ENCODE measurements around the gene MIEN1. TPM values are rescaled to one million over a fixed set of nuclear protein-coding genes. Genes with fewer than 3 reads are reported as not detected.
"Not testable (repeated sequence)": the region's sequence is repeated elsewhere in the genome, so short reads cannot be mapped to it uniquely, and the experiment has no call there.

MIEN1 gene, protein sequence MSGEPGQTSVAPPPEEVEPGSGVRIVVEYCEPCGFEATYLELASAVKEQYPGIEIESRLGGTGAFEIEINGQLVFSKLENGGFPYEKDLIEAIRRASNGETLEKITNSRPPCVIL
- 91.9 and 99.5 TPM in 2 replicates for total RNA-seq (2014; rRNA removed; shearing (Covaris generic))

- DNase-seq (ENCODE audit: low spot score) = peak; percentile 54
Observed at GRCh38 chr17:39730095-39730921, at the start of gene MIEN1. MIEN1 (minus strand) TSS chr17:39730532; CDS start chr17:39730495, 37 bp downstream.

DNA sequence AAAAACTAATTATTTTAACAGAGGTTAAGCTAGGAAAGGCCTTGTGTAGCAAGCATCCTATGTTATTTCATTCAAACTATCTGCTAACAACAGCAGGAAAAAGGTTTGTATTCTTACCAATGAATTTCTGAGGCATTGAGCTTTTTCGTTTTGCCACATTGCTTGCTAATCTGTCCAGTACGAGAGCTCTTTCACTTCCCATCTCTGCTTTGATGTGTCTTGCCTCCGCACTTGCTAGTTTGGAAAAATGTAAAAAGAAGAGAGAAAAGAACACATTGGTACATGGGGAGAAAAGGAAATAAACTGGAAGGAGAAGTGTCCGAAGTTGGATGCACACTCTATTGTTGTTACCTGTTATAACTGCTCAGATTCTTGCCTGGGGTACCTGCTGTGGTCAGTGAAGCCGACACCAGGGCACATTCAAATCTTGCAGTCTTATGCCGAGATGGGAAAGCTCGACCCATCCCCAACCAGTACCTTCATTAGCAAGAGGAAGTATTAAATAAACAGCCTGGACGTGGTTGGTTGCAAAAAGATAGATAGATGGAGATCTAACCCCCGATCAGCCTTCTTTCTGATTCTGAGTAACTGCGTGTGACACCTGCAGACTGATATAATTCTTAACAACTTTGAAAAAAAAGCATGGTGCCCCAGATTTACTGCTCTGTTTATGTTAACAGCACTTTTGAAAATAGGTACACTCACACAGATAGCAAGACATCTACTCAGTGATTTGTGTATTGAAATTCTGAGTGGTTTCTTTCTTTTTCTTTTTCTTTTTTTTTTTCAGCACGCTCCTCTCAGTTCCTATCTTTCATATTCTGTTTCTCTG, 47.4 kb upstream of the MIEN1 start:
- DNase-seq (ENCODE audit: low spot score) = no peak

GRCh38 chr17:39776252-39776651, 45.9 kb upstream of the MIEN1 start:
- no peak for DNase-seq (ENCODE audit: low spot score)

GRCh38 chr17:39775031-39775430, 44.7 kb upstream of the MIEN1 start:
- DNase-seq (ENCODE audit: low spot score) = no peak

GRCh38 chr17:39774047-39774446, 43.7 kb upstream of the MIEN1 start:
- DNase-seq (ENCODE audit: low spot score) = no peak

DNA sequence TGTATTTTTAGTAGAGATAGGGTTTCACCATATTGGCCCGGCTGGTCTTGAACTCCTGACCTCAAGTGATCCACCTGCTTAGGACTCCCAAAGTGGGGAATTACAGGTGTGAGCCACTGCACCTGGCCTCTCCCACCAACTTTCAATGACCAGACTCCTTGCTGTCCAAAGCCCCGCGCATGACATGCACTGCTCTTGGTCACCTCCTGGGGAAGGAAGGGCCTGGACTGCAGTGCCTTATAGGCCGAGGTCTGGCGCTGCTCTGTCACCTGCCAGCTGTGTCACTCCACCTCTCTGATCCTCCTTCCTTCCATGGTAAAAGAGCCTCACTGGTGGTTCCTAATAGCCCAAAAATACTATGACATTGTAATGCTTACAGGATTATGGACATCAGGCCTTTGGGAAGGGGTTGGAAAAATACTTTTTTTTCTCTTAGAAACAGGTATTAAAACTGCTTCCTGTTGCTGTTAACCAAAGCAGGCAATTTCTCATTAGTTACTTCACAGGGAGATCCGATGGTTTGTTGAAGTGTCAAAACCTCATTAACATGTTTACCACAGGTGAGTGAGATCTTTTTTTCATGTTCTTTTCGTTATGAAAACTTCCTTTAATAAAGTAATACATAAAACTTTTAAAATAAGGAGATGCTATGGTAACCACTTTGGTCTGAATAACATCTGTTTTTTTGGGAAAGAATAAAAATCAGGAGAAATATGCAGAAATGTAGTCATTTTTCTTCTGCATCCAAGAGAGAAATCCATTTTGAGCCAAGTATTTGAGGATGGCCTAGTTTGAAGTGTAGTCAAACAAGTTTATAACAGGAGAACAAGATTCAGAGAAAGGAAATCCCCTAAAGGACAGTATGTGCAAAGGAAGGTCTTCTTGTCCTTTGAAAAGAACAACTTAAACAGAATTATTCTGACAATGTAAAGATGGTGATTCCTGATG, 42.9 kb upstream of the MIEN1 start:
- DNase-seq (ENCODE audit: low spot score) = no peak

- no peak for DNase-seq (ENCODE audit: low spot score)
Observed at GRCh38 chr17:39772415-39772814, 42.1 kb upstream of the MIEN1 start.

- DNase-seq (ENCODE audit: low spot score) = peak; percentile 89
Observed at GRCh38 chr17:39769974-39770587, 39.7 kb upstream of the MIEN1 start.

GRCh38 chr17:39767147-39767546, 36.8 kb upstream of the MIEN1 start:
- DNase-seq (ENCODE audit: low spot score) = no peak

GRCh38 chr17:39765766-39766165, 35.4 kb upstream of the MIEN1 start:
- DNase-seq (ENCODE audit: low spot score) = no peak

- no peak for DNase-seq (ENCODE audit: low spot score)
Observed at GRCh38 chr17:39765175-39765574, 34.8 kb upstream of the MIEN1 start.

GRCh38 chr17:39764171-39764570, 33.8 kb upstream of the MIEN1 start:
- DNase-seq (ENCODE audit: low spot score) = not testable (repeated sequence)

GRCh38 chr17:39763051-39763820, 32.9 kb upstream of the MIEN1 start:
- no peak for DNase-seq (ENCODE audit: low spot score)

DNA sequence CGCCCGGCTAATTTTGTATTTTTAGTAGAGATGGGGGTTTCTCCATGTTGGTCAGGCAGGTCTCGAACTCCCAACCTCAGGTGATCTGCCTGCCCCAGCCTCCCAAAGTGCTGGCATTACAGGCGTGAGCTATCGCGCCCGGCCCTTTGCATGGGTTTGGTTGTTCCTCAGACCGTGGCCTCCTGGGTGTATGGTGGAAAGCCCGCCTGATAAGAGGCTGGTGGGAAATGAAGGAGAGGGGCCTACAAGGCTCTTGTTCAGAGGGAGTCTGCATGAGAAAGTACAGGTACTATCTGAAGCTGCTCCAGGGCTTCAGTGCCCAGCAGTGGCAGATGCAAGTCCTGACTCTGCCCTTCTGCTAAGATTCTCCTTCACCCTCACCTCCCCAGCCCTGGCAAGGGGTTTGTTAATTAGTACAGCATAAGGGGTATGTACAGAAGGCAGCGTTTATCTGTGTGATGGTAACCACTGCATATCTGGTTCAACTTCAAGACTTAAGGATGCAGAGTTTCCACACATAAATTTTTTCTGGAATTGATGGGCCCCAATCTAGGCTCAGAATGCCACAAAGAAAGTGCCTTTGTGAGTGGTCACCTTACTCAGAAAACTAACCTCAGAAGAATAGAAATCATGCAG, 31.6 kb upstream of the MIEN1 start:
- no peak for DNase-seq (ENCODE audit: low spot score)

DNA sequence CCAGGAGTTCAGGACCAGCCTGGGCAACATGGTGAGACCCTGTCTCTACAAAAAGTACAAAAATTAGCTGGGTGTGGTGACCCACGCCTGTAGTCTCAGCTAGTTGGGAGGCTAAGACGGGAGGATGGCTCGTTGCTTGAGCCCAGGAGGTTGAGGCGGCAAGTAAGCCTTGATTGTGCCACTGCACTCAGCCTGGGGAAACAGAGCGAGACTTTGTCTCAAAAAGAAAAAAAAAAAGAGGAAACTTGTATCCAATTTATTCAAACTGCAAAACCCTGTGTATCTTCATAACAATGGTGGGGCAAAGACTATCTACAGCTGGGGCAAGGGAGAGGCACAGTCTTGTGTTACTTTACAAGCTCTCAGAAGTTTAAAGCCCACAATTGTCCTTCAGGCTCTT, 28.9 kb upstream of the MIEN1 start:
- no peak for DNase-seq (ENCODE audit: low spot score)

DNA sequence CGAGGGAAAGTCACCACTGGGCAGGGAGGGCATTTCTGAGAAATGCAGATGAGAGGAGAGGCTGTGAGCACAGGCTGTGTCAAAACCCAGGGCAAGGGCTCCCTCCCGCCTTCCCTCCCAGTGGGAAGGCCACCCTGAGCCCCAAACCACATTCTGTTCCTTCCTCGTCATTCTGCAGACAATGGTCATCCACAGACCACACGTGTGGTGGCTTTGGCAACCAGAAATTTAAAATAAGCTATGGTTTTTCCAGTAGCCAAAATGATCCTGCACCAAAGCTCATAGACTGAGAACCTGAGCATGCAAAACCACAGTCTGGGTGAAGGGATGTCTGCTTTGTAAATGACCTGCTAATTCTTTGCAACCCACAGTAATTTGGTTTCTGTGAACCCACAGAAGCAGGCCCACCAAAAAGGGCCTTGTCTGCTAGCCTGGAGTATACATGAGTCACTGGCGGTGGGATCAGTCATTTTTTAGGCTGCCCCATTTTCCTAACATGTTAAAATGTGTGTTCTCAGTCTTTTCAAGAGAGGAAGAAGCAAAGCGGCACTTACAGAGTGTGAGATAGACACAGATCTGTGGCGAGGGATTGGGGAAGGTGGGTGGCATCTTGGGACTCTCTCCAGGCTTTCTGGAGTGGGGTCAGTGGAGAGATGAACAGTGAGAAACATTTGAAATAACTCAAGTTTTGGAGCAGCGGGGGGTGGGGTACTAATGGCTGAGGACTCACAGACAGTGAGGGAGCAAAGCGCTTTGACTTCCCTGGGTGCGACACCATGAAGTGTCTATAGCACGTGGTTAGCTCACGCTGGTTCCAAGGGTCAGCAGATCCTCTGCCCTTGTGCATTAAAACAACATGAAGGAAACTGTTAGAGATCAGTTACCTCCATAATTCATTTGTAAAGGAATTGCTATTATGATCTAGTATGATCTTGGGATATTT, 27.9 kb upstream of the MIEN1 start:
- peak; percentile 51 for DNase-seq (ENCODE audit: low spot score)

DNA sequence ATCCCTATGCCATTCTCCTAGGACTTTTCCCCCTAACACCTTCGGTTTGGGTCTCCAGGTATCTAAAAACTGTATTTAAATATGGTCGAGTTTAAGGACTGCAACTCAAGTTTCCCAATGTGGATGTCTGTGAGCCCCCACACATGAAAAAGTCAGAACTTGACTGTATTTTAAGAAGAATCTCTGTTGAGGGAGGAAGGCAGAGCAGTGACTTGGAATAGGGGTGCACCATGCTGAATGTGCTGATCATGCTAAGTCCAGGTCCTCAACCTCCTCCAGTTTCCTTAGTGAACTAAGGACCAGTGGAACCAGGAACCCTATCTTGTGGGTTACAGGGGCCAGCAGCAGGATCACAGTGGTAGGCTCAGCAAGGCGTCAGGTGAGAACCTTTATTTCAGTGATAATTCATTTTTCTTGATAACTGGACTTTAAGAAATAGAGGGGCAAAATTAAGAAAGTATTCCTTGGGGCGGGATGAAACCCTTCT, 26.9 kb upstream of the MIEN1 start:
- no peak for DNase-seq (ENCODE audit: low spot score)

- no peak for DNase-seq (ENCODE audit: low spot score)
Observed at GRCh38 chr17:39756380-39757079, 26.2 kb upstream of the MIEN1 start.
